ENCODE data around the gene STK10.

STK10 gene

GRCh38 chr5:172082180-172082579 is 105.8 kb downstream of the STK10 start:
- no peak for TF ChIP-seq ZFP30 (CRISPR knock-in tag; IDR thresholded peaks at IDR 0.05)
- TF ChIP-seq GLIS3 (CRISPR knock-in tag; IDR thresholded peaks at IDR 0.05), result no peak
- TF ChIP-seq ESRRG (CRISPR knock-in tag; IDR thresholded peaks at IDR 0.05), result no peak
- no peak for TF ChIP-seq CSDC2 (CRISPR knock-in tag; IDR thresholded peaks at IDR 0.05)
- no peak for TF ChIP-seq TCF4 (CRISPR knock-in tag; IDR thresholded peaks at IDR 0.05; ENCODE audit: borderline replicate concordance)
- no peak for TF ChIP-seq ZNF8 (CRISPR knock-in tag; IDR thresholded peaks at IDR 0.05)
- TF ChIP-seq ZFP3 (CRISPR knock-in tag; IDR thresholded peaks at IDR 0.05), result no peak
- TF ChIP-seq, protein P1, sequence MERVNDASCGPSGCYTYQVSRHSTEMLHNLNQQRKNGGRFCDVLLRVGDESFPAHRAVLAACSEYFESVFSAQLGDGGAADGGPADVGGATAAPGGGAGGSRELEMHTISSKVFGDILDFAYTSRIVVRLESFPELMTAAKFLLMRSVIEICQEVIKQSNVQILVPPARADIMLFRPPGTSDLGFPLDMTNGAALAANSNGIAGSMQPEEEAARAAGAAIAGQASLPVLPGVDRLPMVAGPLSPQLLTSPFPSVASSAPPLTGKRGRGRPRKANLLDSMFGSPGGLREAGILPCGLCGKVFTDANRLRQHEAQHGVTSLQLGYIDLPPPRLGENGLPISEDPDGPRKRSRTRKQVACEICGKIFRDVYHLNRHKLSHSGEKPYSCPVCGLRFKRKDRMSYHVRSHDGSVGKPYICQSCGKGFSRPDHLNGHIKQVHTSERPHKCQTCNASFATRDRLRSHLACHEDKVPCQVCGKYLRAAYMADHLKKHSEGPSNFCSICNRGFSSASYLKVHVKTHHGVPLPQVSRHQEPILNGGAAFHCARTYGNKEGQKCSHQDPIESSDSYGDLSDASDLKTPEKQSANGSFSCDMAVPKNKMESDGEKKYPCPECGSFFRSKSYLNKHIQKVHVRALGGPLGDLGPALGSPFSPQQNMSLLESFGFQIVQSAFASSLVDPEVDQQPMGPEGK (CRISPR knock-in tag; IDR thresholded peaks at IDR 0.05; ENCODE audit: borderline replicate concordance), result no peak
- TF ChIP-seq ZNF565 (CRISPR knock-in tag; conservative IDR thresholded peaks at IDR 0.05; ENCODE audit: low read depth), result no peak
- TF ChIP-seq, protein P2, sequence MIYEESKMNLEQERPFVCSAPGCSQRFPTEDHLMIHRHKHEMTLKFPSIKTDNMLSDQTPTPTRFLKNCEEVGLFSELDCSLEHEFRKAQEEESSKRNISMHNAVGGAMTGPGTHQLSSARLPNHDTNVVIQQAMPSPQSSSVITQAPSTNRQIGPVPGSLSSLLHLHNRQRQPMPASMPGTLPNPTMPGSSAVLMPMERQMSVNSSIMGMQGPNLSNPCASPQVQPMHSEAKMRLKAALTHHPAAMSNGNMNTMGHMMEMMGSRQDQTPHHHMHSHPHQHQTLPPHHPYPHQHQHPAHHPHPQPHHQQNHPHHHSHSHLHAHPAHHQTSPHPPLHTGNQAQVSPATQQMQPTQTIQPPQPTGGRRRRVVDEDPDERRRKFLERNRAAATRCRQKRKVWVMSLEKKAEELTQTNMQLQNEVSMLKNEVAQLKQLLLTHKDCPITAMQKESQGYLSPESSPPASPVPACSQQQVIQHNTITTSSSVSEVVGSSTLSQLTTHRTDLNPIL (CRISPR knock-in tag; IDR thresholded peaks at IDR 0.05; ENCODE audit: low read depth), result no peak
- TF ChIP-seq SNAI2 (CRISPR knock-in tag; IDR thresholded peaks at IDR 0.05), result no peak
- ATAC-seq, result no peak

GRCh38 chr5:172079876-172080275 is 108.1 kb downstream of the STK10 start:
- no peak for TF ChIP-seq CSRNP3 (CRISPR knock-in tag; IDR thresholded peaks at IDR 0.05)
- no peak for TF ChIP-seq OSR1 (CRISPR knock-in tag; IDR thresholded peaks at IDR 0.05)
- TF ChIP-seq BACH2 (CRISPR knock-in tag; IDR thresholded peaks at IDR 0.05; ENCODE audit: borderline replicate concordance), result no peak
- TF ChIP-seq TCF4 (CRISPR knock-in tag; IDR thresholded peaks at IDR 0.05; ENCODE audit: borderline replicate concordance), result no peak
- TF ChIP-seq, protein P3, sequence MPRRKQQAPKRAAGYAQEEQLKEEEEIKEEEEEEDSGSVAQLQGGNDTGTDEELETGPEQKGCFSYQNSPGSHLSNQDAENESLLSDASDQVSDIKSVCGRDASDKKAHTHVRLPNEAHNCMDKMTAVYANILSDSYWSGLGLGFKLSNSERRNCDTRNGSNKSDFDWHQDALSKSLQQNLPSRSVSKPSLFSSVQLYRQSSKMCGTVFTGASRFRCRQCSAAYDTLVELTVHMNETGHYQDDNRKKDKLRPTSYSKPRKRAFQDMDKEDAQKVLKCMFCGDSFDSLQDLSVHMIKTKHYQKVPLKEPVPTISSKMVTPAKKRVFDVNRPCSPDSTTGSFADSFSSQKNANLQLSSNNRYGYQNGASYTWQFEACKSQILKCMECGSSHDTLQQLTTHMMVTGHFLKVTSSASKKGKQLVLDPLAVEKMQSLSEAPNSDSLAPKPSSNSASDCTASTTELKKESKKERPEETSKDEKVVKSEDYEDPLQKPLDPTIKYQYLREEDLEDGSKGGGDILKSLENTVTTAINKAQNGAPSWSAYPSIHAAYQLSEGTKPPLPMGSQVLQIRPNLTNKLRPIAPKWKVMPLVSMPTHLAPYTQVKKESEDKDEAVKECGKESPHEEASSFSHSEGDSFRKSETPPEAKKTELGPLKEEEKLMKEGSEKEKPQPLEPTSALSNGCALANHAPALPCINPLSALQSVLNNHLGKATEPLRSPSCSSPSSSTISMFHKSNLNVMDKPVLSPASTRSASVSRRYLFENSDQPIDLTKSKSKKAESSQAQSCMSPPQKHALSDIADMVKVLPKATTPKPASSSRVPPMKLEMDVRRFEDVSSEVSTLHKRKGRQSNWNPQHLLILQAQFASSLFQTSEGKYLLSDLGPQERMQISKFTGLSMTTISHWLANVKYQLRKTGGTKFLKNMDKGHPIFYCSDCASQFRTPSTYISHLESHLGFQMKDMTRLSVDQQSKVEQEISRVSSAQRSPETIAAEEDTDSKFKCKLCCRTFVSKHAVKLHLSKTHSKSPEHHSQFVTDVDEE (CRISPR knock-in tag; IDR thresholded peaks at IDR 0.05), result no peak
- no peak for TF ChIP-seq ESRRG (CRISPR knock-in tag; IDR thresholded peaks at IDR 0.05)
- TF ChIP-seq ZFP30 (CRISPR knock-in tag; IDR thresholded peaks at IDR 0.05), result no peak
- TF ChIP-seq, protein P1 (CRISPR knock-in tag; IDR thresholded peaks at IDR 0.05; ENCODE audit: borderline replicate concordance), result no peak
- no peak for TF ChIP-seq ZNF8 (CRISPR knock-in tag; IDR thresholded peaks at IDR 0.05)
- TF ChIP-seq SNAI2 (CRISPR knock-in tag; IDR thresholded peaks at IDR 0.05), result no peak
- ATAC-seq, result no peak

GRCh38 chr5:172078726-172079345 is 109.2 kb downstream of the STK10 start:
- no peak for ATAC-seq
- TF ChIP-seq ISL1 (CRISPR knock-in tag; IDR thresholded peaks at IDR 0.05), result no peak
- no peak for TF ChIP-seq CSRNP3 (CRISPR knock-in tag; IDR thresholded peaks at IDR 0.05)
- no peak for TF ChIP-seq PPARA (CRISPR knock-in tag; IDR thresholded peaks at IDR 0.05; ENCODE audit: borderline replicate concordance)
- TF ChIP-seq TCF4 (CRISPR knock-in tag; IDR thresholded peaks at IDR 0.05; ENCODE audit: borderline replicate concordance), result no peak
- TF ChIP-seq BACH2 (CRISPR knock-in tag; IDR thresholded peaks at IDR 0.05; ENCODE audit: borderline replicate concordance), result no peak
- TF ChIP-seq ZC3H10 (CRISPR knock-in tag; IDR thresholded peaks at IDR 0.05), result no peak
- TF ChIP-seq, protein P1 (CRISPR knock-in tag; IDR thresholded peaks at IDR 0.05; ENCODE audit: borderline replicate concordance), result no peak
- no peak for TF ChIP-seq ZNF70 (CRISPR knock-in tag; IDR thresholded peaks at IDR 0.05)
- TF ChIP-seq, protein P3 (CRISPR knock-in tag; IDR thresholded peaks at IDR 0.05), result no peak
- TF ChIP-seq ZFP3 (CRISPR knock-in tag; IDR thresholded peaks at IDR 0.05), result no peak
